CD4-positive, alpha-beta T cell treated with Interleukin-4 for 1 hour (primary cell): ENCODE data around the gene UFD1.

Source experiments
- DNase-seq, 2 donors: peaks; one replicate each; pipeline ENCODE4 v3.0.0-alpha.2; 2020 to 2022

UFD1 gene

DNA sequence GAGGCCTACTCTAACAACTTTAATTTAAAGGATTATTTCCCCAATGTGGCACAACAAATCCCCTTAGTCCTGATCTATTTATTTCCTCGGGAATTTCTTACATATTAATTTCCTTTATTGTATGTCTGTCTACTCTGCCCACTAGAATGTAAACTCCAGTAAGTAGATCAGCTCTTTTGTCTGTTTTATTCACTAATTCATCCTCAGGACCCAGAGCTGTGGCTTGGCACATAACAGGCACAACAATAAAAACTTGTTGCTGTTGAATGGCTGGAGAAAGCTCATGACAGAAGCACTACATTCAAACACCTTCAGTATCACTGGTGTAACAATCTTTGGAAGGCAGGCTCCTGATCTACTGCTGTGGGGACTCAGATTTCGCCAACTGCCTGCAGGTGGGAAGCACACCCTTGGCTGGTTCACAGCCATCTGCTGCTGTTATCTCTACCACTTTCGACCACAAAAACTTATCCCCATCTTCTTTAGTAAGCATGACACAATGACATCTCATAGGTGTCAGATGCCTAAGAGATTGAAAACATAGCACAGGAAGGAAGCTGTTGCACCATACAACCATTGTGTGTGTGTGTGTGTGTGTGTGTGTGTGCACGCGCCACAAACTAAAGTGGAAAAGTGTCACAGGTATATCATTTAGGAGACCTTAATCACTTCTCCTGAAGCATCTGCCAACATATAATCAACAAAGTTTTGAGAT, 59.4 kb downstream of the UFD1 start:
- DNase-seq = peak; percentile 54 to 79

DNA sequence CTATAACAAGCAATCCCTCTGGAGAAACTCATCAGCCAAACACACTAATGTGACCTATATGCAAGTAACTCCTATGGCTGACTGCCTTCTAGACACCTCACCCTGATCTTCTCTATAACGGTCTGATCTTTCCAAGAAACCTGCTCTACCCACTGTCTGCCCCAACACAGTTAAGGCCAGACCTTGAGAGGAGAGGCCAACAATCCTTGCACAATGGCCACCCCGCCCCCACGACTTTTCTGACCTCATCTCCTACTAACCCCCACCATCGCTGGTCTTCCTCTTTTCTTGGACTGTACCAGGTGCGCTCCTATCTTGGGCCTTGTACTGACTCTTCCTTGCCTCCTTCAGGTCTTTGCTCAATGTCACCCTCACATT, 59.9 kb downstream of the UFD1 start:
- no peak for DNase-seq

GRCh38 chr22:19412923-19413322, 66.1 kb downstream of the UFD1 start:
- no peak for DNase-seq

GRCh38 chr22:19412478-19412877, 66.5 kb downstream of the UFD1 start:
- no peak for DNase-seq

- DNase-seq = no peak
Observed at GRCh38 chr22:19411690-19412045, 67.3 kb downstream of the UFD1 start.

DNA sequence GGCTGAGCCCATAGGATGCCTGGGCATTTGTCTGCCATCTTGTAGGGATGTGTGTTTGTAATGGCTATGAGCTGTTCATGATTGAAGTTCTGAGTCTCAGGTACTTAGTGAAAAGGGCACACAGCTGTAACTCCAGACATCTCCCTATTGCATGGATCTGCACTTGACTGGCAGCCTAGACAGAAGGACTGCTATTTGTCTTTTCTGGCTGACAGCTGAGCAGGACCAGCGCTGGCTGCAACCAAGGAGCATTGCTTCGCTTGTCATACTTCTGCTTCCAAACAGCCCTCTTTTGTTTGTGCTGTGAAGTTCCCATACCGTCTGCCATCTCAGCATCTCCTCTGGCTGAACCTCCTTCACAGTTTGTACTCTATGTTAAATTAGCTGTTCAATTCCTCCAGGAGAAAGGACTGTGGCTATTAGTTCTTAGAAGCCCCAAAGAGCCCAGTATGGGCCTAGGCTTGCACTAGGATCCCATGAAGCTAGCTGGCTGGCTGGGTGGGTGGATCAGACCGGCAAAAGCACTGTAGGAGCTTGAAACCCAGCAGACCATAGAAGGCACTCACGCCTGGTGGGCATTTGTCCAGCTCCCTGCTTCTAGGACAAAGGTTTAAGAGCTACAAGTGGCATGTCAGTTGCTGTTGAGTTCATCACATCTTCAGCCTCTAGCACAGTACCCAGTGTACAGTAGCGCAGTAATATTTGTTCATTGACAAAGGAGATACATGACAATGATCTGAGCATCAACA, 67.9 kb downstream of the UFD1 start:
- no peak for DNase-seq

DNA sequence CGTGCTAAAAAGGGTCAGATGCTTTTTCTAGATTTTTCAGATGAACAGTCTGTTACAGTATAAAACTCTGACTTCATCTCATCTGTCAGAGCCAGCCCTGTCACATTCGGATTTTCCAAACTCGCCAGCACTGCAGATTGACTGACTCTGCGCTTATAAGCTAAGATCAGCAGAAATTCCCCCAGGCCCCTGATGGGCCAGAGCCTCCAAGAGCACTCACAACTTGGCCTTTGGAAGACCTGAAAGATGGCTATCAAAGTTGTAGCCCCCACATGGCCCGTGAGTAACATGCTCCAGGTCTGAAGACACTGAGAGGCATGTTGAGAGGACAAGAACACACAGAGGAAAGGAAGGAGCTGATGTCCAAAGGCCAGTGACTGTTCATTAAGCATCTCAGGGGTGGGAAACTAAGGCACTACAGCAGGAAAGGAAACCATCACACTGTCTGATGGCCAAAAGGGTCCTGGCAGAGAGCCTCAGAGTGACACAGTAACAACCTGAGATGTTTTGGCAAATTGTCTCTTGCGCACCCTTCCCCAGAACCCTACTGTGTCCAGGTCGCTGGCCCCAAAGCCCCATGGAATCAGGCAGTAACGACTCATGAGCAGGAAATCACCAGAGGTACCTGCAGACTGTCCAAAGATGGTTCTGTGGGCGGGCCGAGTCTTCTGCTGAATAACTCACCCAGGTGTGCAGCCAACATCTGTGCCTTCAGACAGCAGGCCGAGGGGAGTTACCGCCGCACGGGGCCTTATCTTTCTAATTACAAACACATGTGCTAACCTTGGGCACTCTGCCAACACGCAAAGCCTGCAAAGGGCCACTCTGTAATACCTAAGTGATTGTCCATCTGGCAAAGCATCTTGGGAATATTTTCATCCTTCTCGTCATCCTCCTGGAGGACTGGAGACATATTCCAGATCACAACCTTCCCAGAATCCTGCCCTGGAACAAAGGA, 71.1 kb downstream of the UFD1 start:
- no peak for DNase-seq

- no peak for DNase-seq
Observed at GRCh38 chr22:19406846-19407245, 72.1 kb downstream of the UFD1 start.

GRCh38 chr22:19406281-19406811, 72.6 kb downstream of the UFD1 start:
- no peak for DNase-seq

DNA sequence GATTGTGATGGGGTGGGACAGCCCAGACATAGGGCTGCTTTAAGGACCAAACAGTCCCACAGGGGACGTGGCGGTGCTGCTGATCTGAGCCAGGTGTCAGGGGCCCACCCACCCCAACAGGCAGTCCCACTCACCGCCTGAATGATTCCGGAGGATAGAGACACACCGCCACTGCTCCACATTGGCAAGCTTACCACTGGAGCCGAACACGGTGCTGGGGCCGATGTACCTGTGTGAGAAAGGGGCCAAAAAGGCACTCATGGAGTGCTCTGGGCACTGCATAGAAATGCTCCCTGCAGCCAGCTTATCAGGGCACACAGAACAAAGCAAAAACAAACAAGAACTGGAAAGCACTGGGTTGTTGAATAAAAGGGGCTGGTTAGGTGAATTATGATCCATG, 73.3 kb downstream of the UFD1 start:
- no peak for DNase-seq

DNA sequence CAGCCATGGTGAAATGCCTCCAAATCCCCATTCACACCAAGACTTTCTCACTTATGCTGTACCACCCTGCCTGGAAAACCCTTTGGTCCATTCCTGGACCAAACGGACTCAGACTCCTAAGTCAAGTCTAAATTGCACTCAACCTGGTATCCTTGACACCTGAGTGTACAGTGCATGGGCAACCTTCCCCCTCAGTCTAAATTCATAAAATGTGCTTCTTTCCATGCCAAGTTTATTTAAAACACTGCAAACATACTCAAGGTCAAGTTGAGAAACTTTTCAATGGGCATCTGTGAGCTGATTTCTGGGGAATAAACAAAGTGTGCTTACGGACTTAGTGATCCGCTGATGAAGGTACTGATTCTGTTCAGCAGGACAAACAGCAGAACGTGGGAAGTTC, 73.9 kb downstream of the UFD1 start:
- DNase-seq = no peak

DNA sequence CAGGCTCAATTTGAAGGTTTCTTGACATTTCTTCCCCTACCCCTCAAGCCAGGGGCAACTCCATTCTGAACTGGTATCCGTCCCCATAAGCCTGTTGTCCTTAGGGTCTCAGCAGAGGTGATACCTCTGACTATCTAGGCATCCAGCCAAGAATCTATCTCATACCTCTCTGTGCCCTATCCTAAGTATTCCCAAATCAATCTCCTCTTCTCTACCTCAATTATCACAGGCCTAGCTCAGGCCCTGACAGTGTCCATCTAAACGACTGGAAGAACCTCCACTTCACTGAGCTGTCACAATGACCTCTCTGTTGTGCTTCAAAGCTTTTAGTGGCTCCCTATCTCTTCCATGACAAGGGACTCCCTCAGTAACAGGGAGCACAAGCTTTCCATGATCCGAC, 74.3 kb downstream of the UFD1 start:
- DNase-seq = no peak

GRCh38 chr22:19402642-19403191, 76.3 kb downstream of the UFD1 start:
- DNase-seq = no peak

GRCh38 chr22:19401483-19401882, 77.5 kb downstream of the UFD1 start:
- DNase-seq = no peak

DNA sequence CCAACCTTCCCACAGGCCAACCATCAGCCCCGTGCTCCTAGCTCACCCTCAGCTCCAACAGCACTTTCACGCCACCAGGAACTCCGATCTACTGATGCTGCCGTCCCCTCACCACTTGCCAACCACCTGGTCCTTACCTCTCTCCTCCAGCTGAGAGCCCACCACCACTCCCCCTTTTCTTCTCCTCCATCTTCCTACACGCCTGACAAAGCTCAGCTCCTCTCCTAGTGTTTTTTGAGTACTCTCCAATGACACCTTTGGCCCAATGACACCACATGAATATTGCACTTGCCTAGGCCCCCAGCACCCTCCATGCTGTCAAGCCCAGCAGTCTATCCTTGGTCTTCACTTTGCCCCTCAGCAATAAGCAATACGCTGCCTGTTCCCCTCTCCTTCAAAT, 78.1 kb downstream of the UFD1 start:
- no peak for DNase-seq
